GM19193 (cell line): ENCODE results near the gene PASK.

ENCODE experiments used
- POLR2A ChIP-seq: IDR thresholded peaks from 4 replicates; pipeline ENCODE4 v1.6.1; 2011; ENCODE audit not compliant: insufficient read depth, insufficient read length; ENCODE audit errors: extremely low read depth

Gene PASK

DNA sequence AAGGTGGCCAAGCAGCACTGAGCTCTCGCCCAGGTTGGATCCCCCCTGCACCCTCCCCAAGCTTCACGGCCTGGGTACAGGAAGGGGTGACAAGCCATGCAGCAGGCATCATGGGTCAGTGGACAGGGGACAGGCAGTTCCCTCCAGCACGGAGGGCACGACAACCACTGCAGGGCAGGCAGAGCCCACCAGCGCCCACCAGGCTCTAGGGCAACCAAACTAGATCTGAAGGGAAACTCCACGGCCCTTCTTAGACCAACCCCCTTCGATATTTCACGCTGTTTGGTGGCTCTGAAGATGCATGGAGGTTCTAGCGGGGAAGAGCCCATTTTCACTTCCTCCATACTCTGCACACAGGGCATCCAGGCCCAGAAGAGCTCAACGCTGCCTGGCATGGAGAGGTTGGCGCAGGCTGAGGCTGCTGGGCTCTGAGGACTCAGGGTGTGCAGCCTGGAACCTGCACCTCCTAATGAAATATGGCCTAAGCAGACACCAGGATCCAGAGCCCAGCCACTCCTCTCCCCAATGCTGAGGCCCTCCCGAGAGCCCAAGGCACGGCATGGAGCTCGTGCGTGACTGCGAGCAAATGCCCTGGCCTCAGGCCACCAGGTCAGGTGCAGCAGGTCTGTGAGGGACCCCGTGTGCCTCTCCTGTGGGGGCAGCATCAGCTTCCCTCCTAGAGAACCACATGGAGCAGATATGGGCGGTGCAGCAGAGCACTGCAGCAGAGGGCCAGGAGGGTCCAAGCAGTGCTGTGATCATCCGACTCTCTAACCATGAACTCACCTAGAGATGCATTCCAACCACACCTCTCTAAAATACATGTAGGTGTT, 38.4 kb downstream of the PASK start:
- TF ChIP-seq POLR2A: peak; percentile 19

DNA sequence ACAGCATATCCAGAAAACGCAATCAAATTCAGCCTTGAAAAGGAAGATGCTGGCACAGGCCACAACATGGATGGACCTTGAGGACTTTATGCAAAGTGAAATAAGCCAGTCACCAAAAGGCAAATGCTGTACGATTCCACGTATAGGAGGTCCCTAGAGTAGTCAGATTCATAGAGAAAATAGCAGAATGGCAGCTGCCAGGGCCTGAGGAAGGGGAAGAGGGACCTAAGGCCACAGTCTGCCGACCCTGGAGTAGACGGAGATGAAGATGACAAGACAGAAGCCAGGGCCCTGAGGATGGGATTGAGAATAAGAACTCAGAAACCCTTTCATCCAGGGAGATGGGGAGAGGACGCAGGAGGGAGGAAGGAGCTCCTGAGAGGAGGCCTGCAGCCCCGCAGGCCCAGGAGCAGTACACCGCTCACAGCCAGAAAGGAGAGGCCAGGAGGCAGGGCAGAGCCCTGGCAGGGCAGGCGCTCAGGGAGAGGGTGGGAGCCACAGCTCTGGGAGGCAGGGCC, 39.1 kb downstream of the PASK start:
- TF ChIP-seq POLR2A: no peak

DNA sequence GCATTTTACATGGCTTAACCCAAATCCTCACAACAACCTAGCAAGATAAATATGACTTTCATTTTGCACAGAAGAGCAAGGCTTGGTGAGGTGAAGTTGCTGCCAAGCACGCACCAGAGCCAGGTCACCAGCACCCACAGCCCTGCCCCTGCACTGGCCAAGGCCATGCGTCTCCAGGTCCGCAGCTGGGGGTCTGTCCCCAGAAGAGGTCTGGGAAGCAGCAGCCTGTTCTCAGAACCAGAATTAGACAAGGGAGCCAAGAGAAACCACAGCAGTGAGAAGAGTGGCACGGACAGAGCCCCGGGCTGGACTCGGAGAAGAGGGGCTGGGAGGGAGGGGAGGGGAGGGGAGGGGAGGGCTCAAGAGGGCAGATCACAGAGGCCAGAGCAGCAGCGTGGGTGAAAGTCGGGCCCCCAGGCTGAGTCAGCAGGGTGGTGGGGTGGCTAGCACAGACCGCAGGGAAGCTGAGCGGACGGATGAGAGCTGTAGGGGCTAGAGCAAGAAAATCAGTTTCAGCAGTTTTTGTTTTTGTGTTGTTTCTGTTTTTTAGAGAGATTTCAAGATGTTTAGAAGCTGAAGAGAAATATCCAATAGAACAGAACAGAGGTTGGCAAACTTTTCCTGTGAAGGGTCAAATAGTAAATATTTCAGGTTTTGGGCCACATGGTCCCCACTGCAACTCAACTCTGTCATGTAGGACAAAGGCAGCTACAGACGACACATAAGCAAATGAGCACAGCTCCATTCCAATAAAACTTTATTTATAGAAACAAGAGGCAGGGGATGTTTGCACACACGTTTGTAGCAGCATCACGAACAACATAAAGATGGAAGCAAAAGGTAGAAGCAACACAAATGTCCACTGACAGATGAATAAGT, 39.8 kb downstream of the PASK start:
- no peak for TF ChIP-seq POLR2A

DNA sequence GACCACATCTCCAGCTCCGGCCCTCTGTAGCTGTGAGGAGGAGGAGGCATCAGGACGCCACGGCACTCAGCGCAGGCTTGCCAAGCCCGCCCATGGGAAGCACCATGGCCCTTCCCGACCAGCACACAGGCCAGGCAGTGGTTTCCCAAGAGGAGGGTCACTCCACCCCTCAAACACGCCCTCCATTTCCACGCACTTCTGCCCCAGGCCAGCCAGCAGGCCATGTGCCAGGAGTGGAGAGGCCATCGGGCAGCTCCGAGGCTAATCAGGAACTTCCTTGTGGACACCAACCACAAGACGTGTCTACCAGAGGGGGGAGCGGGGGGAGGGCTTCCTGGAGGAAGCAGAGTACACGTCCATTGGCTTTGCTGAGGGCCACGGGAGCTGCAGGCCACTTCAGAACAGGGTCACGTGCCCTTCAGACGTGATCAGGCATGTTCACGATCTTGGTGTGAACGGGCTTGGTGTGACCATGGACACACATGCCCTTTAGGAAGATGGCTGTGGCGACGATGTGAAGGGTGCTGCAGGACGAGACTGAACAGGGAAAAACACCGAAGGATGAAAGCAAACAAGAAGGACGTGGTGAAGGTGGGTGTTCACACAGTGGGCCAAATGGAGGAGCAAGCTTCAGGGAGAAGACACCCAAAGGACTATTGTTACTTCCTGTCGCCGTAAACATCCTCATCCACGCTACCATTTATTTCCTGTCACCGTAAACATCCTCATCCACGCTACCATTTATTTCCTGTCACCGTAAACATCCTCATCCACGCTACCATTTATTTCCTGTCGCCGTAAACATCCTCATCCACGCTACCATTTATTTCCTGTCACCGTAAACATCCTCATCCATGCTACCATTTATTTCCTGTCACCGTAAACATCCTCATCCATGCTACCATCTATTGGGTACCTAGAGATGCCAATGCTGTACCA, 40.7 kb downstream of the PASK start:
- no peak for TF ChIP-seq POLR2A

DNA sequence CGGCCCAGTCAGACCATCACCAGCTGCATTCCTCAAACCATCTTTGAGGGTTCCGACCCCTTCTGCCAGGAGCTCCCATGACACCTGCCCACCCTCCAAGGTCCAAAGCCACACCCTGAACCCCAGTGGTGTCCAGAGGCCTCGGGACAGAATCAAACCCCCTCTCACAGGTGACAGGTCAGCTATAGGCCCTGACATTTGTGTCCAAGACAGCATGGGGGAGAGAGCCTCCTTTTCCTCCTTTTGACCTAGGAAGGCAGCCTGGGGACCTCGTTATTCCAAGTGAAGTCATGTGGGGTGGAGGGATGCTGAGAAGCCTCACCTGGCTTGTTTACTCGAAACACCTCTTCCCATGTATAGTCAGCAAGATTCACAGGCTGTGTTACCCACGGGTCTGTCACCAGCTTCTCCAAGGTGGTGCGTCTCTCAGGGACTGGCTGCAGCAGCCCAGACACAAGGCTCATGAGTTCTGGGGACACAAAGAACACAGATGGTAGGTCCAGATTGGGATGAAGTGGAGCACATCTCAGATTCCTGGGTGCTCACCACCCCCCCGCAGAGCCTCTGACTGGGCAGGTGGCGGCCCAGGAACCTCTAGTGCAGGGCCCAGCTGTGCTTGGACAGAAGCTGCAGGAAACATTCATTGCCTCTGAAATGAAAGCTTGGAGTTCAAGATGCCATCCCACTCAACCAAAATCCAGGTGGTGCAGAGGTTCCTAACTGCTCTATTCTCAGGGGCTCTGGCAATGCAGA, 42.1 kb downstream of the PASK start:
- TF ChIP-seq POLR2A: no peak

DNA sequence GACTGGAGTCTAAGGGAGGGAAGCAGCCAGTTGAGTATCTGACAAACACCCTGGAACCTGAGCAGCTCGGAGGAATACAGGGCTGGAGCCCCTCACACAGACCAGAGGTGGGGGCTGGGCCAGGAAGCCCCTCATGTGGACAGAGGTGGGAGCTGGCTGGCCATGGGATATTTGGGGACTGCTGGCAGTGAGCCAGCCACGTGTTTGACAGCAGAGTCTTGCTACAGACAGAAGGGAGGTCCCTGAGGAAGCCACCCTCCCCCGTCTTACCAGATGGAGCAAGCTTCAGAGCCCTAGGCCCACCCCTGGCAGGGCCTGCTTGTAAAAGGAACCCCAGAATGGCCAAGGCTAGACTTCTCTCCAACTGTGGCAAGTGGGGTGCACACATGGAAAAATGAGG, 43.6 kb downstream of the PASK start:
- no peak for TF ChIP-seq POLR2A

DNA sequence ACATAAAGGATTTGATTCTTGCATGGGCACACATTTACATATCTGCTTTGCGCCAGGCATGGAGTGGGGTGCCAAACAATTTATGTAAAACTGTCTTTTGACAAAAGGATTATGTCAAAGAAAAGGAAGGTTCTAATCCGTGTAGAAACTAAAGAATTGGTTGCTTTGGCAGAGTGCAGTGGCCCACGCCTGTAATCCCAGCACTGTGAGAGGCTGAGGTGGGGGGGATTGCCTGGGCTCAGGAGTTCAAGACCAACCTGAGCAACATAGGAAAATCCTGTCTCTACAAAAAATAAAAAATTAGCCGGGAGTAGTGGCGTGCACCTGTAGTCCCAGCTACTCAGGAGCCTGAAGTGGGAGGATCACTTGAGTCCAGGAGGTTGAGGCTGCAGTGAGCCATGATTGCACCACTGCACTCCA, 46.1 kb downstream of the PASK start:
- no peak for TF ChIP-seq POLR2A

DNA sequence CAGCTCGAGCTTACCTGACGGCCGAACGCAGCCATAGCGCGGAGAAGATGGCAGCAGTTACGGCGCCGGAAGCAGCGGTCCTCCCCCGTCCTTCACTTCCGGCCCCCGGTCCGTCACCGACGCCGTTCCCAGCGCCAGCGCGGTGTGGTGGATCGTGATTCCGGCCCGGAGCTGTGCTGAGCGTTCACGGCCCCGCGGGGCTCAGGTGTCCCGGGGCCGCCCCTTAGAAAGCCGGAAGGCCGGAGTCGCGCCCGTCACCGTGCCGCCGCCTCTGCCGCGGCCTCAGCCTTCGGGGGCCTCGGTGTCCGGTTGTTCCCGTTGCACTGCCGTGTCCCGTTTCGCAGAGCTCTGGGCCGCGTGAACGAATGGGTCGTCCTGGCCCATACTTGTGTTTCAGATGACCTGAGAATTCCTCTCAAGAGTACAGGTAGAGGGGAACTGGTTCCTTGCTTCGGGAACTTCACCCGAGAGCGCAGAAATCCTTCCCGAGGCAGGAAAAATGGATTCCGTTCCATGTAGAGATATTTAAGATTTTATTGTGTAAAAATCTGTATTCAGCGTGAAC, 47.0 kb downstream of the PASK start, which contains the start of gene MTERF4:
MTERF4 (minus strand) TSS at position 49 of the 565 bp plus-strand sequence; CDS start at position 35, 14 bp downstream.
- TF ChIP-seq POLR2A: peak; percentile 95

DNA sequence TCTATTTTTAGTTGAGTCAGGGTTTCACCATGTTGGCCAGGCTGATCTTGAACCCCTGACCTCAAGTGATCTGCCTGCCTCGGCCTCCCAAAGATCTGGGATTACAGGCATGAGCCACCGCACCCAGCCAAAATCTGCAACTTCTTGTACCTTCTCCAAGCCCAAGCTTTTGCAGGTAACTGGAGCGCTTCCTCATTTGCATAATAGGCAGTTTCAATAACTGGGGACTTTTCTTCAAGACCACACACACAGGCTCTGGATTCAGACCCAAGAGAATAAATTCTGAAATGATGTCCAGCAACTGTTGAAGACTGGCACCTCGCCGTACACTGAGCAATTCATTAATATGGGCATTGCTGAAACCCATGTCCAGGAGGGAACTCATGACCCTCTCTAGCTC, 50.0 kb downstream of the PASK start:
- no peak for TF ChIP-seq POLR2A

DNA sequence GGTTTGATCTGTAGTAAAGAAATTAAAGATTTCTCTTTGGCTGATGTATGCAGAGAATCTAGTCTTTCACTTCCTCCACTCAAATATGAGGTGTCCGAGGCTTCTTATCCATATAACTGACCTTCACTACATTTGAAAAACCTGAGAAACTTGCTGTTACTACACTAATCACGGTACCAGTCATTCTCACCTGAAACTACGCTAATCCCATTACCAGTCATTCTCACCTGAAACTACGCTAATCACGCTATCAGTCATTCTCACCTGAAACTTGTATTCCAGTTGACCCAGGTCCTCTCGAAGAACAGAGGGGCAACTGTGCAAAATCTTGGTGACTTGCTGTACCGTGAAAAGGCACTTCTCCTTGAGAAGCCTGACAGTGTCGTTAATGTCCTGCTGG, 52.3 kb downstream of the PASK start:
- TF ChIP-seq POLR2A: no peak

DNA sequence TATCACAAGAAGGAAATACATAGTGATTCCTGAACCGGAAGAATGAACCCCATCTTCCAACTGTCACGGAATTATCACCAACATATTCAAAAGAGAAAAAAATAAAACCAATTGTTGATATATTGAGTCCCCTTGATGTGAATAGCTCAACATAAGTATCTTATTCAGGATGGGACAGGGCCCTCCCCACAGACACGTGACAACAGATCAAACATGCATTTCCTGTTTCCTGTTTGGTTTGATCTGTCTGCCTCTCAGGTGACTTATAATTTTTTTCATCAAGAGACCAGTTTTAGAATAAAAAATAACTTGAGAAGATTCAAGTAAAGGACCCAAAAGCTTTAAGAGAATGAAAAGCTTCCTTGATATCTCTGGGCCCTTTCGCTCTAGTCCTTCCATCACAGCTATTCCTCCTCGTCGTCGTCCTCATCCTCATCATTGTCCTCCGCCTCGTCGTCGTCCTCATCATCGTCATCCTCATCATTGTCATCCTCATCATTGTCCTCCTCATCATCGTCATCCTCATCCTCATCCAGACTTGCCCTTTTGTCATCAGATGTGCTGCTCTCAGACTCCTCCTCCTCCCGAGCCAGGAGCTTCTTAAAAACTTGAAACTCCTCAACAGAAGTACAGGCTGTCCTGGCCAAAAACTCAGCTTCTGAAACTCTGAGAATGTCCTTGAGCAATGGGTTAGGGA, 53.5 kb downstream of the PASK start:
- no peak for TF ChIP-seq POLR2A

DNA sequence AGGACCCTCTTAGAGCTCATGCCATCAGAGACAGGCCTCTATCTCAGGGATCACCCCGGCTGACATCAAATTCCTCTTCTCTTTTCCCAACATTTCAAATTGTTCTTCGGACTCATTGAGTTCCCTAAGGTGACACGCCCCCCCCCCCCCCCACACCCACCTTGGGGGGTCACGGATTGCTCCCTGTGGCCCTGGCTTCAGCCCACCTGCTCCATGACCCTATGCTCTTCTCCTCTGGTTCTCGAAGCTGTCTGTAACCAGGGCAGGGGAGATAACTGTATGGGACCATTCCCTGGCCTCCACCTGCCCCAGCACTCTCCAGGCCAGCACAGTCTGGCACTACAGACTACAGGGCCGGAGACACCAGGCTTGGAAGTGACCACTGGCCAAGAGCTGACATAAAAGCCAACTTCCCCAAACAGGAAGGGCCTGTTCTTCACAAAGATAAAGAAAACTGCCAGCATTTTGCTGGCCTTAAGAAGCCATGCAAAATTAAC, 54.3 kb downstream of the PASK start:
- TF ChIP-seq POLR2A: no peak

DNA sequence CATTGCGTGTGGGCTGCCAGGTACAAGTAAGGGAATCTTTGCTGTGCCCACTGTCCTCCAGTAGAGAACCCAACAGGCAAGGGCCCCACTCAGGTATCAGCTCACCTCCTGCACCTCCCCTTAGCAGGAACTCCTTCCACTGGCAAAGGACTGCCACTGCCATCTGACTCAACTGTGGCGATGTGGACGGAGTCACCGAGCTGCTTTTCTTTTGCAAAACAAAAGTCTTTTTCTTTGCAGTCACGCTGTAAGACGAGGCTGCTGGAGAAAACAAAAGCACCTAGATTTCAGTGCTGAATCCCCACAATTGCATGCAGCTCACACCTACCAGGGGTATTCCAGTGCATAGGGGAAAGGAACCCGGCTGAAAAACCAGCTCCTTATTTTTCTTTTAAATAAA, 55.1 kb downstream of the PASK start:
- TF ChIP-seq POLR2A: no peak
